GM19468 (cell line): ENCODE data around the gene ST6GAL1.
"Not testable (repeated sequence)": the region's sequence is repeated elsewhere in the genome, so short reads cannot be mapped to it uniquely, and the experiment has no call there.

Experiments used
- ATAC-seq: cut with Tn5 transposase; IDR thresholded peaks from one replicate; pipeline ENCODE4 v1.9.1; 2021; ENCODE audit warnings: mild to moderate bottlenecking, moderate library complexity, moderate number of reproducible peaks; ENCODE audit not compliant: unreplicated experiment; ENCODE audit errors: extremely low read depth

The ST6GAL1 gene

GRCh38 chr3:187014417-187014864 is 84.1 kb downstream of the ST6GAL1 start:
- no peak for ATAC-seq

GRCh38 chr3:187015903-187016638 is 85.7 kb downstream of the ST6GAL1 start:
- ATAC-seq, result peak; percentile 67

DNA sequence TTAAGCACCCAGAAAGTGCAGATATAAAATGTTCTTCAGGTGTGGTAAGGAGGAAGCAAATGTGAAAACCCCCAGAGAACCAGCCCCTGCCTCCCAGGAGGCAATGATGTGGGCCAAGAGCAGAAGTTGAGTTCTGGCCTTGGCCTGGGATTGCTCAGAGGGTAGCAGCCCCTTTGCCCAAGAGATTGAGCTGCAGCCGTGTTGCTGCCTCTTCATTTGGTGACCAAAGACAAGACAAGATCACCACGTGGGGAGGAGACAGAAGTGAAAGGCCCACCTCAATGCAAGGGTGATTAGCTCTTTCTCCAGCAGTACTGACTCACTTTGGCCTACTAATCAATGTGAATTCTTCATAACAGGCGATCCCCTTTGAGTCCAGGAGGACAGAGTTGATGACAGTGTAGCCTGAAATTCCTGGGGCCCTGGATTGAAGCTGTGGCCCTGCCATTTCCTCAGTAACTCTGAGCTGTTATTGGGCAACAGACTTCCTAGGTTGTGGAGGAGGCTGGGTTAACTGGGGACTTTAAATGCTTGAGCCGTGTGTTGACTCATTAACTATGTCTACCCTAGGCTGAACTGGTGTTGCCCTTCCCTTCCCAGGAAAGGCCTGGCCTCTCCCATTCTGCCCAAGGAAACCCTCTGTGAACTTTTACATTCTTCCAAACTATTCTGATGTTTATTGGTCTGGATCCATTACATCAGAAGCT is 86.5 kb downstream of the ST6GAL1 start:
- ATAC-seq, result no peak

DNA sequence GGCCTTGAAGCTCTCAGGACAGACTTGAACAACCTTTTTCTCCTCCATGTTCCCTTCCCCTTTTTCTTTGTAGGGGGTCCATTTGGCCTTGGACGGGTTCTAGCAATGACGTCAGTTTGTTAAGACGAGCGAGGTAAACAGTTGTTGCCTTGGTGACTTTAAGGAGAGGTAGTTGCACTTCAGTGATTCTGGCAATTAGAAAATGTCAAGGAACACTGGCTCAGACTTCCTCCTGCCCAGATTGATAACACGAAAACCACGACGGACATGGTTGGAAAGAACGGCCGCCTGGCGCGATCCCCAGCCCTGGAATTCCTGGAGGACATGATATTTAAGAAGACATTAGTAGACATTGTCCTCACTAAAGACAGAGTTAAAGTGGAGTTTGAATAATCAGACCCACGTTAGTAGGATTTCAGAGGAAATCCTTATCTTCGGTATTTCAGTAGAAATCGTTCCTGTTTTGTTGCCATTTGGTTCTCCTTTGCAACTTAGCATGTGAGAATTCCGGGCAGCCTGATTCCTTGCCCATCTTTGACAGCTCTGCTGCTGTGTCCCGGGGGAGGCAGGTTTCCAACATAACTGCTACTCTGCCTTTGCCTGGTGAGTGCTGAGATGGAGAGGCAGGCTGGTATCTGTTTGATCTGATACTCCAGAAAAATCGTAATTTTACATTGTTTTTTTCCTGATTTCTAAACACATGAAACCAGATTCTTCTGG is 87.3 kb downstream of the ST6GAL1 start:
- no peak for ATAC-seq

DNA sequence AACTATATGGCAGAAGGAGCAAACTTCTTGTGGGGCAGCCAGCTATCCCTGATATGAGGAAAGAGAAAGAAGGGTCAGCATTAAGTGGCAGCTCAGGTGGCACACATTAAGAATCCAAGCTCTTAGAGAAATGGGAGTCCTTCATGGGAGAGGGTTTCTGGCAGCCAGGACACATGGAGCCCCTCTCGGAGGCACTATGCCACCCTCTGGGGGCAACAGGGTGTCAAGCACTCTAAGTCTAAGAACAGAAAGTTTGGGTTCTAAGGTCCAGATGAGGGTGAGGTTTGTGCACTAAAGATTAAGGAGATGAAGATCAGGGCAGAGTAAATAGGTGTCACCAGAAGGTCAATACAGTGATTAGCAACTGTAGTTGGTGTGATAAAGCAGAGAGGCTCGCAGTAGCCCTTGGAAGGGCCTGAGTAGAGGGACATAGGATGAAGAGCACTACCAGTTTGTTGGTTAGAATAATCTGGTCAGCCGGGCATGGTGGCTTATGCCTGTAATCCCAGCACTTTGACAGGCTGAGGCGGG is 89.3 kb downstream of the ST6GAL1 start:
- ATAC-seq, result no peak

GRCh38 chr3:187020376-187020775 is 90.0 kb downstream of the ST6GAL1 start:
- ATAC-seq, result no peak

DNA sequence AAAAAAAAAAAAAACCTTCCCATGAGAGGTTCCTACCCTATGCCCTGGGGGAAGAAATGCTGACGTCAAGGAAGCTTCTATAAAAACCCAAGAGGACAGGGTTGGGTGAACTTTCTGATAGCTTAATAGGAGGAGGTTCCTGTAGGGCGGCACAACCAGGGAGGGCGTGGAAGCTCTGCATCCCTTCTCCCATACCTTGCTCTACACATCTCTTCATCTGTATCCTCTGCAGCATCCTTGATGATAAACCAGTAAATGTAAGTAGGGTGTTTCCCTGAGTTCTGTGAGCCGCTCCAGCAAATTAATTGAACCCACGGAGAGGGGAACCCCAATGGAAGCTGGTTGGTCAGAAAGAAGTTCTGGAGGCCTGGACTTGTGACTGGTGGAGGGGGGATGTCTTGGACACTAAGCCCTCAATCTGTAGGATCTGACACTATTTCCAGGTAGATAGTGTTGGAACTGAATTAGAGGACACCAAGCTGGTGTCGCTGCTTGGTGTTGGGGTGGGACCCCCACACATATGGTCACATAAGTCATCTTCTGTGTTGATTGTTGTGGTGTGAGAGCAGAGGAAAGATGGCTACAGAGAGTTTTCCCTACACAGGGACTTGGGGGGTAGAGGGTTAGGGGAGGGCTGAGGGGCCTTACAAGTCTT is 91.5 kb downstream of the ST6GAL1 start:
- ATAC-seq, result no peak

GRCh38 chr3:187022403-187023029 is 92.2 kb downstream of the ST6GAL1 start:
- ATAC-seq, result no peak

DNA sequence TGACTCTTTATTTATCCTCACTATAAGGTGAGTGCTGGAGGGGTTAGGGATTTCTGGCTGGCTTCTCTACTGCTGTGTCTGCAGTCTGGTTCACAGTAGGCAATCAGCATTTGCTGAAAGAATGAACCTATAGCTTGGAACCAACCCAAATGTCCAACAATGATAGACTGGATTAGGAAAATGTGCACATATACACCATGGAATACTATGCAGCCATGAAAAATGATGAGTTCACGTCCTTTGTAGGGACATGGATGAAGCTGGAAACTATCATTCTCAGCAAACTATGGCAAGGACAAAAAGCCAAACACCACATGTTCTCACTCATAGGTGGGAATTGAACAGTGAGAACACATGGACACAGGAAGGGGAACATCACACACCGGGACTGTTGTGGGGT is 93.0 kb downstream of the ST6GAL1 start:
- not testable (repeated sequence) for ATAC-seq

DNA sequence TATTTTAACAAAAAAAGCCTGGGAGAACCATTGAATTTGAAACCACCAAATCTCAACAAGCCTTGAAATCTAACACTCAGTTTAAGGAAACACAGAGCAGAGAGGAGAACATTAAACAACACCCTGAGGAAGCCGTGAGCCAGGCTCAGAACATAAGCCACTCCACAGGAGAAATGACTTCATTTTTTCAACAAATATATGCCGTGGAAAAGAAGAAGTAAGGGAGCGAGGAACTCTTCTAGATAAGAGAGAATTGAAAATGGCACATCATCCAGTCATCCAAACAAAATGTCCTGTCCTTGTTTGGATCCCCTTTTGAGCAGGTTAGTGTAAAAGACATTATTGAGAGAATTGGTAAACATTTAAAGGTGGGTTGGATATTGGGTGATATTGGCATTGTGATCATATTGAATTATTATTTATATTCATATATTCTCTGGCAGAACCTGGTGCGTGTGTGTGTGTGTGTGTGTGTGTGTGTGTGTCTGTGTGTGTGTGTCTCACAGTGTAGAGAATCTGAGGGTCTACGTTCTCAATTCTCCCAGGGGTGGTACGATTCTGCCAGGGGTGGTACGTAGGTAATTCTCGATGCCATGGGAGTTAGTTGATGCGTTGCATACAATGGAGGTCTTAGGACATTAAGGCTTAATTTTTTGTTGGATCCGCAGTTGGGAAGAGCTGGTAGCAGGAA is 94.4 kb downstream of the ST6GAL1 start:
- ATAC-seq, result no peak

GRCh38 chr3:187025254-187025655 is 94.9 kb downstream of the ST6GAL1 start:
- no peak for ATAC-seq

DNA sequence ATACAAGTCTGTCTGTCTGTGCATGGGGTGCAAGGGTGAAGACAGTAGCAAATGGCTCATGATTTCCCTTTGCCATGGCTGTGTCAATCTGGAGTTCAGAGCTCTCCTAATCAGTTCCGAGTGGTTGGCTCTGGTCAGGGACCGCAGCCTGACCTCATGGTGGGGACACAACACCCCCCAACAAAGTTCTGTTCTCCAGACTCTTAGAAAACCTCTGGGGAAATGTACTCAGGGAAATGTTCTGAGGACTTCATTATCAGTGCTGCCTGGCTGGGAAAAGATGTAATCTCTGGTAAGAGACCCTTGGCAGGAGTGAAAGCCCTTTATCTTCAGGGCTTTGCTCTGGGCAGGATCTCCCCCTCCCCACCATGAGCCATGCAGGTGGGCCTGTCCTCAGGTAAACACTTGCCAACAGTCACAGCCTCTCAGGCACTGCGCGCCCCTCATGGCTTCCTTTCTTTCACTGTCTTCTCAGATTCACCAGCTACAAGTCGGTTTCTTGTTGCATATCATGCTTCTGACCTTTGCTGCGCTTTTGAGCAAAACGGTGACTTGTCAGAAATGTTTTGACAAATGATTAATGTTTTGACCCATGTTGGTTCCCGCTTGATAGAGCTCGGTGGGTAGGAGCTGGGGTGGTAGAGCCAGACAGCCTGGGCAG is 95.5 kb downstream of the ST6GAL1 start:
- peak; percentile 24 for ATAC-seq

- ATAC-seq, result no peak
Observed at GRCh38 chr3:187026317-187026670, 96.0 kb downstream of the ST6GAL1 start.

- no peak for ATAC-seq
Observed at GRCh38 chr3:187027531-187028278, 97.4 kb downstream of the ST6GAL1 start.

DNA sequence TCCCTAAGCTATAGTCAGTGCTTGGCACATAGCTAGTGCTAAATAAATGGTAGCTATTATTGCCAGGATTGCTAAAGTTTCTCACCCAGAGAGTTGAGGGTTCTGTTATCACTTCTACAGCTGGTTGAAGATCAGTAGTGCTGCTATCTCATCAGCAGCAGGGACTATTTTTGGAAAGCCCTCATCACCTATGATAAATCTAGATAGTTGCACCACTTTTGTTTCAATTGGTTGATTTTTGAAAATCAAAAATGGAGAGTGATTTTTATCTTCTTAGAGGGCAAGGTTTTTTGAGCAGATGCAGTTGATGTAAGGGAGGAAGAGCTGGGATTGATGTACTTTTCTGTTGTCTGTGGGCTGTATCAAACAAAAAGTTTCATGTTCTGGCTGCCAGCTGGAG is 101.6 kb downstream of the ST6GAL1 start:
- ATAC-seq, result no peak

- no peak for ATAC-seq
Observed at GRCh38 chr3:187036394-187036793, 106.1 kb downstream of the ST6GAL1 start.

GRCh38 chr3:187039100-187039722 is 108.9 kb downstream of the ST6GAL1 start:
- ATAC-seq, result no peak
